Nephron progenitor cell (in vitro differentiated cells): Measurements from ENCODE around the gene DOK1.

ENCODE experiments used
- DNase-seq: peaks from one replicate; pipeline ENCODE4 v3.0.0; 2021
- H3K27ac Mint-ChIP-seq: 2 replicates; pipeline ENCODE4 v1.8.0; 2021; ENCODE audit warnings: mild to moderate bottlenecking, moderate library complexity, mixed read lengths
- H3K27me3 Mint-ChIP-seq: 2 replicates; pipeline ENCODE4 v1.8.0; 2021; ENCODE audit warnings: mild to moderate bottlenecking, low read depth, mixed read lengths; ENCODE audit not compliant: poor library complexity
- H3K36me3 Mint-ChIP-seq: 2 replicates; pipeline ENCODE4 v1.8.0; 2021; ENCODE audit warnings: low read depth, mixed read lengths
- H3K4me1 Mint-ChIP-seq: 2 replicates; pipeline ENCODE4 v1.8.0; 2021; ENCODE audit warnings: mixed read lengths
- H3K4me3 Mint-ChIP-seq: 2 replicates; pipeline ENCODE4 v1.8.0; 2021; ENCODE audit warnings: mild to moderate bottlenecking, moderate library complexity, mixed read lengths
- H3K9me3 Mint-ChIP-seq: 2 replicates; pipeline ENCODE4 v1.8.0; 2021; ENCODE audit warnings: mild to moderate bottlenecking, moderate library complexity, mixed read lengths
- TF ChIP-seq, protein P1 (sequence below): fragments of 200-600 bp; sonication (generic); IDR thresholded peaks from 2 replicates; pipeline ENCODE4 v1.5.0; 2021; ENCODE audit warnings: antibody characterized with exemption

The DOK1 gene

DNA sequence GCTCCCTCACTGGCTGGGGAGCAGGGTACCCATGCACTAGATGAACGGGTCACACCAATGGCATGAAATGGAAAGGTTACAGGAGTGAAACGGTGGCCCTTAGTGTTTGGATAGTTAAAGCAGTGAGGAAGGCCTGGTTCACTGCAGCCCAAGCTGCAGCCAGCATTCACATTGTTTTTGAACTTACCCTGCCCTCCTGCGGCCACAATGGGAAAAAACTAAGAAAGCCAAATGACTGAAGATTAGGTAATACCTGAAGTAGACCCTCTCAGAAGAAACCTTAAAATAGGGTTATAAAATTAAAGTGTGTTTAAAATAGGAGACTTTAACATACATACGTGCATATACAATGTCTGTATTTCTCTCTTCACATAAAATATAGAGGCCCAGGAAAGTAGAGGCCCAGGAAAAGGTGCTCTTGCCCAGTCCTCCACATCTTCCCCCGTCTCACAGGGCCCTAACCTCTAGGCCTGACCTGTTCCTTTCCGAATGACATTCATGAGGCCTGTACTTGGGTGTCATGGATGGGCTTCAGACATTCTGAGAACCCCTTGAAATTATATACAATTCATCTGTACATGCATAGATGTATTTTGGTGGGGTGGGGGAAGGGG is 33.3 kb downstream of the DOK1 start:
- peak; percentile 61 for DNase-seq
- TF ChIP-seq, protein P1, sequence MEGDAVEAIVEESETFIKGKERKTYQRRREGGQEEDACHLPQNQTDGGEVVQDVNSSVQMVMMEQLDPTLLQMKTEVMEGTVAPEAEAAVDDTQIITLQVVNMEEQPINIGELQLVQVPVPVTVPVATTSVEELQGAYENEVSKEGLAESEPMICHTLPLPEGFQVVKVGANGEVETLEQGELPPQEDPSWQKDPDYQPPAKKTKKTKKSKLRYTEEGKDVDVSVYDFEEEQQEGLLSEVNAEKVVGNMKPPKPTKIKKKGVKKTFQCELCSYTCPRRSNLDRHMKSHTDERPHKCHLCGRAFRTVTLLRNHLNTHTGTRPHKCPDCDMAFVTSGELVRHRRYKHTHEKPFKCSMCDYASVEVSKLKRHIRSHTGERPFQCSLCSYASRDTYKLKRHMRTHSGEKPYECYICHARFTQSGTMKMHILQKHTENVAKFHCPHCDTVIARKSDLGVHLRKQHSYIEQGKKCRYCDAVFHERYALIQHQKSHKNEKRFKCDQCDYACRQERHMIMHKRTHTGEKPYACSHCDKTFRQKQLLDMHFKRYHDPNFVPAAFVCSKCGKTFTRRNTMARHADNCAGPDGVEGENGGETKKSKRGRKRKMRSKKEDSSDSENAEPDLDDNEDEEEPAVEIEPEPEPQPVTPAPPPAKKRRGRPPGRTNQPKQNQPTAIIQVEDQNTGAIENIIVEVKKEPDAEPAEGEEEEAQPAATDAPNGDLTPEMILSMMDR: peak; percentile 67
- Mint-ChIP-seq H3K36me3 (no peaks in the 10 kb centered on the region), H3K27me3 (peaks cover 62% of the 10 kb centered on the region), H3K27ac (no peak overlapping the region), H3K4me1 (peaks cover 4% of the 10 kb centered on the region), H3K4me3 (no peak overlapping the region), H3K9me3 (no peaks in the 10 kb centered on the region)

DNA sequence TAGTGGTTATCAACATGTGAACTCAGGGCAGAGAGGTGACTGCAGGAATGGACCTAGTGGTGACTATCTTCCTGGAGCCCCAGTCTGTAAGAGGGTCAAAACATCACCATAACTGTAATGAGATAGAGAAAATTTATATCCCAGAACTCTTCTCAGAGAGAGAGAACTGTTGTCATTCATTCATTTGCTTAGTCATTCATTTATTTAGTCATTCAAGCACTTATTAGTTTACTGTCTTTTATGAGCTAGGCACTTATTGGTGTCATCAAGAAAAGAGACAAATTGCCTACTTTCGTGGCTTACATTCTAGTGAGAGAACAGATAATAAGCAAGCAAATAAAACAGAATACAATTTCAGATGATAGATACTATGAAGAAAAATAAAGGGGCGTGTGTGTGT is 34.1 kb downstream of the DOK1 start:
- H3K4me3 Mint-ChIP-seq: no peak overlapping the region
- no peak overlapping the region for H3K27ac Mint-ChIP-seq
- no peaks in the 10 kb centered on the region for H3K36me3 Mint-ChIP-seq
- peaks cover 4% of the 10 kb centered on the region for H3K4me1 Mint-ChIP-seq
- no peak for DNase-seq
- TF ChIP-seq, protein P1: no peak
- no peaks in the 10 kb centered on the region for H3K9me3 Mint-ChIP-seq
- H3K27me3 Mint-ChIP-seq: peaks cover 68% of the 10 kb centered on the region

DNA sequence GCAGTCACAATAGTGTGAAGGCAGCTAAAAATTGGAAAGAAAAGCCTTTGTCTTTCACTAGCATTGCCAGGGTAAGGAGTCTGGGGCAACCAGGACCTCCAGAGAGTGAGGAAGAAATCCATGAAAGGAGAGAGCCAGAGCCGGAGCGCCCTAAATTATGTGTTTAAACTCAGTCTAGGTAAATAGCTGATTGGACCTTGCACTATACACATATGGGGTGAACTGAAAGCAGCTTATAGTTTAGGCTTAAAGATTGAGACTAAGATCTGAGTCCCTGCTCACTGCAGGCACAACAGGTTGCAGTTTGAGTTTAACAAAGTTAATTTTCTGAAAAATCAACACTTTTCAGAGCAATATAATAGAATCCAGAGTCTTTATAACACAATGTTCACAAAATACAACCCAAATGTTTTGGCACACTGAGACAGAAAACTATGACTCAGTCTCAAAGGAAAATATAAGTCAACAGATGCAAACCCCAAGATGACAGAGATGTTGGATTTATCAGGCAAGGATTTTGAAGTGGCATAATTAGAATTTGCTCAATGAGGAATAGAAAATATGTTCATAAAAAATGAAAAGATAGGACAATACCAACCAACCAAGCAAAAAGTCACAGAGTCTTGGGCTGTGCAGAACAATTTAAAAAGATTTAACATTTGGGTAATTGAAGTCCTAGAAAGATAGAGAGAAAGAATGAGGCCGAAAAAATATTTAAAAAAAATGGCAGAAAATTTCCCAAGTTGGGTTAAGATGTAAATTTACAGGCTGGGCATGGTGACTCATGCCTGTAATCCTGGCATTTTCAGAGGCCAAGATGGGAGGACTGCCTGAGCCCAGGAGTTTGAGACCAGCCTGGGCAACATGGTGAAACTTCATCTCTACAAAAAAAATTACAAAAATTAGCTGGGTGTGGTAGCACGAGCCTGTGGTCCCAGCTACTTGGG is 39.6 kb downstream of the DOK1 start:
- H3K9me3 Mint-ChIP-seq: no peaks in the 10 kb centered on the region
- H3K4me3 Mint-ChIP-seq: no peak overlapping the region
- DNase-seq: no peak
- peaks cover 4% of the 10 kb centered on the region for H3K4me1 Mint-ChIP-seq
- TF ChIP-seq, protein P1: no peak
- peaks cover 76% of the 10 kb centered on the region for H3K27me3 Mint-ChIP-seq
- no peaks in the 10 kb centered on the region for H3K36me3 Mint-ChIP-seq
- H3K27ac Mint-ChIP-seq: peak overlapping the region; percentile 45

DNA sequence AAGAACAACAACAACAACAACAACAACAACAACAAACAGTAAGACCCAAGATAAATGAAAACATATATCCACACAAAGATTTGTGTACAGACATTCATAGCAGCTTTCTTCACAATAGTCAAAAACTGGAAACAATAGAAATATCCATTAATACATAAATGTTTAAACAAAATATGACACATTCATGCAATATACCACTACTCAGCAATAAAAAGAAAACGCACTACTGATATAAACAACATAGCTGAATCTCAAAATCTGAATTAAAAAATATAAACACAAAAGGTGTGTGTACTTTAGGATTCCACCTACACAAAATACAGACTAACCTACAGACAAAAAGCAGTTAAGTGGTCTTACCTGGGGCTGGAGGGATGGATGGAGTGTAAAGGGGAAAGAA is 42.1 kb downstream of the DOK1 start:
- no peak overlapping the region for H3K4me3 Mint-ChIP-seq

DNA sequence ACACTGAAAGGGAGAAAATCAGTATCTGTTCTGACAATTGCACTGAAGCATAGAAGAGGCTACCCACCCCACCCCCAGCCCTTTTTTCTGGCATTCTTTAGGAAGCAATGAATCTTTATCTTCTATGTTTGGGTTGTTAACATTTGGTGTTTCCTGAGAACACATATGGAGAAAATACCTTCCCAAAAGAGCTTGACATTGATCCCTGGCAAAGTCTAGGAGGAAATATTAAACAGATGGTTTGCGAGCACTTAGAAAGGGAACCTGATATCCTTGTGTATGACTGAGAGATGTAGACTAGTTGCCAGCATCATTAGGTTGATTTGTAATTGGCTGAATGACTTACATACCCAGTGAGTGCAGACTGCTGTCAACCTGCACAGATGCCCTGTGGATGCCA is 42.9 kb downstream of the DOK1 start:
- H3K4me3 Mint-ChIP-seq: no peak overlapping the region
- H3K27me3 Mint-ChIP-seq: peaks cover 71% of the 10 kb centered on the region
- no peaks in the 10 kb centered on the region for H3K9me3 Mint-ChIP-seq
- H3K36me3 Mint-ChIP-seq: no peaks in the 10 kb centered on the region
- peaks cover 4% of the 10 kb centered on the region for H3K4me1 Mint-ChIP-seq
- H3K27ac Mint-ChIP-seq: no peak overlapping the region
- DNase-seq: no peak
- TF ChIP-seq, protein P1: no peak

More for the DNA sequence above, 42.1 kb downstream of the DOK1 start:
- DNase-seq: no peak
- no peak overlapping the region for H3K27ac Mint-ChIP-seq
- H3K4me1 Mint-ChIP-seq: peaks cover 4% of the 10 kb centered on the region
- H3K27me3 Mint-ChIP-seq: peaks cover 70% of the 10 kb centered on the region
- no peaks in the 10 kb centered on the region for H3K36me3 Mint-ChIP-seq
- TF ChIP-seq, protein P1: no peak
- no peaks in the 10 kb centered on the region for H3K9me3 Mint-ChIP-seq
